Lung (tissue), 12 donors: ENCODE results near the gene SPINT2. TPM values are rescaled to one million over a fixed set of nuclear protein-coding genes. Genes with fewer than 3 reads are reported as not detected.

Experiments
- ATAC-seq: fragments of 200-7000 bp; cut with Tn5 transposase; one replicate; pipeline ENCODE4 v1.9.1; 2020; ENCODE audit warnings: moderate number of reproducible peaks; ENCODE audit not compliant: insufficient read depth, low FRiP score
- DNase-seq, 3 donors: peaks; one replicate each; pipeline ENCODE4 v3.0.0-alpha.2; 2013 to 2017
- H3K27ac ChIP-seq, 2 donors: one replicate each; pipeline ENCODE4 v1.5.1; 2013; ENCODE audit warnings: mild to moderate bottlenecking in 2 of 2, moderate library complexity in 2 of 2, control low read depth in 1 of 2, inconsistent platforms in 1 of 2, low read depth in 1 of 2, low read length in 1 of 2
- H3K27me3 ChIP-seq, 3 donors: one replicate each; pipeline ENCODE4 v1.5.1; 2013; ENCODE audit warnings: low read length in 2 of 3; ENCODE audit not compliant: control insufficient read depth in 3 of 3, insufficient read depth in 3 of 3
- H3K36me3 ChIP-seq, 4 donors: one replicate each; pipeline ENCODE4 v1.5.1; 2013; ENCODE audit warnings: low read length in 4 of 4, mild to moderate bottlenecking in 1 of 4, moderate library complexity in 1 of 4; ENCODE audit not compliant: control insufficient read depth in 4 of 4, insufficient read depth in 4 of 4
- H3K4me1 ChIP-seq, 5 donors: one replicate each; pipeline ENCODE4 v1.5.1; 2013; ENCODE audit warnings: low read length in 5 of 5, mild to moderate bottlenecking in 2 of 5, moderate library complexity in 1 of 5; ENCODE audit not compliant: control insufficient read depth in 5 of 5, insufficient read depth in 5 of 5
- H3K4me3 ChIP-seq: one replicate; pipeline ENCODE4 v1.5.1; 2013; ENCODE audit warnings: mild to moderate bottlenecking, control low read depth, moderate library complexity
- H3K9ac ChIP-seq, 2 donors: one replicate each; pipeline ENCODE4 v1.5.1; 2013; ENCODE audit warnings: low read length in 2 of 2, control low read depth in 1 of 2; ENCODE audit not compliant: insufficient read depth in 1 of 2
- H3K9me3 ChIP-seq, 4 donors: one replicate each; pipeline ENCODE4 v1.5.1; 2013; ENCODE audit warnings: low read length in 3 of 4, mild to moderate bottlenecking in 1 of 4, moderate library complexity in 1 of 4; ENCODE audit not compliant: control insufficient read depth in 4 of 4, insufficient read depth in 3 of 4
- WGBS, 2 donors: extraction: QIAGEN DNeasy Blood & Tissue Kit; methylation state at CpG; one replicate each; pipeline ENCODE4 v1.1.7; 2013; 5-methylcytosine and 5-hydroxymethylcytosine counted together
- polyA plus RNA-seq, 2 donors: library from polyadenylated mRNA; stranded (reverse); fragments of 200-250 nt; gene quantifications; one replicate each; pipeline ENCODE4 v1.2.1, GENCODE V29; 2013
- total RNA-seq, 2 donors: library from RNA; depleted of rRNA in 1 of 2; stranded (reverse); fragments of >200 nt in 1 of 2; gene quantifications; one replicate each; pipeline ENCODE4 v1.2.1, GENCODE V29; 2014 to 2021
- TF ChIP-seq, protein P1 (sequence below): IDR thresholded peaks from 2 replicates; pipeline ENCODE4 v1.5.1; 2012; ENCODE audit warnings: mild to moderate bottlenecking; ENCODE audit errors: control extremely low read depth, extremely low read depth
- donor health status: control.
- donor health status: control.
- donor health status: Bipolar disorder and iron deficiency.
- donor health status: healthy.
- donor health status: DM: yes; HTN: yes; CAD: no.

Gene SPINT2
- total and polyA plus RNA-seq, 4 donors: 145 to 259 (median 247) TPM

DNA sequence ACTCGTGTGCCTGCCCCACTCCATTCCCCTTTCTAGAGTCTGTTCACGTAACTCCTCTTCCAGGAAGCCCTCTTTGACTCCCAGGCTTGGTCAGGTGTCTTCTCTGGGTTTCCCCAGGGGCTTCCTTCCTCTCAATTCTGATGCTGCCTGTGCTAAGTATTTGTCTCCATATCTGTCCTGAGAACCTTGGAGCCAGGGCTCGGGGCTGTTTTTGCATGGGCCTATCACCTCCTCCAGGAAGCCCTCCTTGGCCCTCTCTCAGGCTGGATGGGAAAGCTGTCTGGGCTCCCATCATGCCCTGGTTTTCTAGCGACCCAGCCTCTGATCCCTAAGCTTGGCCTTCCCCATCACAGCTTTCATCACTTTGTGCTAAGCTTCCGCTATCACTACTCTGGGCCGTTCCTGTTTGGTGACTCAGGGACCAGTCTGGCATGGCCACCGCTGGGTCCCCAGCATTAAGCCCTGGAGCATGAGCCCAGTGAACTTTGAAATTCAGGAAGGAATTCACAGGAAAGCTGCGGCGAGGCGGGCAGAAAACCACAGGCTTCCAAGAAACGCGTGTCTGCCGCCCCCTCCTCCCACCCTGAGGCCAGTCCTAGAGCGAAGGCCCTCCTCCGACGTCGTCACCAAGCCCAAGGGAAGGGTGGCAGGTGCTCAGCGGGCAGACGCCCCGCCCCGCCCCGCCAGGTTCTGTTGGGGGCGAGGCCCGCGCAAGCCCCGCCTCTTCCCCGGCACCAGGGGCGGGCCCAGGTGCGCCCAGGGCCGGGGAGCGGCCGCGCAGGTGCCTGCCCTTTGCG is 486 bp upstream of the SPINT2 start:
- no peak overlapping the region for H3K9ac ChIP-seq
- no peaks in the 10 kb centered on the region for H3K36me3 ChIP-seq
- ATAC-seq (peak; percentile 90), DNase-seq (peak; percentile 70 to 85 (median 84))
- no peaks in the 10 kb centered on the region for H3K9me3 ChIP-seq
- WGBS, 2 donors: 9 to 11% methylated on average over 26 to 34 of the region's 34 CpGs
- H3K27ac ChIP-seq: peak overlapping the region in 1 of 2 donors; percentile 90
- peaks cover 0 to 27% (median 11%) of the 10 kb centered on the region in 5 donors for H3K4me1 ChIP-seq
- H3K27me3 ChIP-seq: no peaks in the 10 kb centered on the region
- H3K4me3 ChIP-seq: peak overlapping the region; percentile 47
- TF ChIP-seq, protein P1, sequence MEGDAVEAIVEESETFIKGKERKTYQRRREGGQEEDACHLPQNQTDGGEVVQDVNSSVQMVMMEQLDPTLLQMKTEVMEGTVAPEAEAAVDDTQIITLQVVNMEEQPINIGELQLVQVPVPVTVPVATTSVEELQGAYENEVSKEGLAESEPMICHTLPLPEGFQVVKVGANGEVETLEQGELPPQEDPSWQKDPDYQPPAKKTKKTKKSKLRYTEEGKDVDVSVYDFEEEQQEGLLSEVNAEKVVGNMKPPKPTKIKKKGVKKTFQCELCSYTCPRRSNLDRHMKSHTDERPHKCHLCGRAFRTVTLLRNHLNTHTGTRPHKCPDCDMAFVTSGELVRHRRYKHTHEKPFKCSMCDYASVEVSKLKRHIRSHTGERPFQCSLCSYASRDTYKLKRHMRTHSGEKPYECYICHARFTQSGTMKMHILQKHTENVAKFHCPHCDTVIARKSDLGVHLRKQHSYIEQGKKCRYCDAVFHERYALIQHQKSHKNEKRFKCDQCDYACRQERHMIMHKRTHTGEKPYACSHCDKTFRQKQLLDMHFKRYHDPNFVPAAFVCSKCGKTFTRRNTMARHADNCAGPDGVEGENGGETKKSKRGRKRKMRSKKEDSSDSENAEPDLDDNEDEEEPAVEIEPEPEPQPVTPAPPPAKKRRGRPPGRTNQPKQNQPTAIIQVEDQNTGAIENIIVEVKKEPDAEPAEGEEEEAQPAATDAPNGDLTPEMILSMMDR: no peak

DNA sequence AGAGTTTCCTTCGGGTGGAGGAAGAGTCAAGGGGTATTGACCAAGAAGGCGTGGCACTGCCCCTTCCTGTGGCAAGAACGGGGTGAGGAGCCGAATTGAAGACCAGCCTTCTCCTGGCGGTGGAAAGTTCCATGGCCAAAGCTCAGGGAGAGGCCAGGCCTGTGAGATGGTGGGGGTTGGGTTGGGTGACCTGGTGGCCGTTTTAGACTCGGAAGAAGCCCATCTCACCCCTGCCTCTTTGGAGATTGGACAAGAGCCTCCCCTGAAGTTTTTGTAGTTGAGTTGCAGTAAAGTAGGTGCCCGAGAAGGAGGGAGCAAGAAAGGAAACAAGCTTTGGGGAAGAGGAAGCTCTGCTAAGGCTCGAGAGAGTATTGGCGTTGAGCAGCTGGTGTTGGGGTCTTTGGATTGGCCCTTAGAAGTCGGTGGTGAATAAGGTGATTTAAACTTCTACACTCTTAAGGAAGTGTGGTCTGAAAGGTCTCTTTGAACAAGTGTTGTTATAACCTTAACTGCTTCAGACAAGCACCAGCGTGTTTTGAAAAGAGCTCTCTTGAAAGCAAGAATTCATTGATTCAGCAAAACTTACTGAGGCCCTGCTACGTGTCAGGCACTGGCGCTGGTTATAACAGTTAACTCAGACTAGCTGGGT is 964 bp downstream of the SPINT2 start:
- H3K9ac ChIP-seq: peak overlapping the region; percentile 66
- no peaks in the 10 kb centered on the region for H3K36me3 ChIP-seq
- ATAC-seq (no peak), DNase-seq (peak in 1 of 3 donors; percentile 57)
- peak overlapping the region in 1 of 2 donors; percentile 90 for H3K27ac ChIP-seq
- H3K4me3 ChIP-seq: peak overlapping the region; percentile 47
- H3K4me1 ChIP-seq: peaks cover 0 to 31% (median 13%) of the 10 kb centered on the region in 5 donors
- no peaks in the 10 kb centered on the region for H3K9me3 ChIP-seq
- no peaks in the 10 kb centered on the region for H3K27me3 ChIP-seq
- TF ChIP-seq, protein P1: no peak
- WGBS, 2 donors: 24 to 38% methylated on average over 14 of the region's 14 CpGs

DNA sequence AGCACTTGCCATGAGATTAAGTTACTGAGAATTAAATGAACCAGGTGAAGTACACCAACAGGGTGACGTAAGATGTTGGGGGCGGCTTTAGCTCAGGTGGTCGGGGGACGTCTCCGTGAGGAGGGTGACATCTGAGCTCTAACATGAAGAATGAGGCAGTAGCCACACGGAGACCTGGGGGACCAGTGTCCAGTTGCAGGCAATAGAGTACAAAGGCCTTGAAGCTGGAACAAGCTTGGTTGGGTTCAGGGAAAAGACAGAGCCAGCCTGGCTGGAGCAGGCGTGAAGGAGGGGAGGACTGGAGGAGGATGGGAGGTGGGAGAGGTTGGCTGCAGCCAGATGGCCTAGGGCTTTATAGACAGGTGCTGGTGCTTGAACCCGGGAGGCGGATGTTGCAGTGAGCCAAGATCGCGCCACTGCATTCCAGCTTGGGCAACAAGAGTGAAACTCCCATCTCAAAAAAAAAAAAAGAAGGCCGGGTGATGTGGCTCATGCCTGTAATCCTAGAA is 1.6 kb downstream of the SPINT2 start:
- ATAC-seq (no peak), DNase-seq (no peak)
- peak overlapping the region in 1 of 2 donors; percentile 90 for H3K27ac ChIP-seq
- no peaks in the 10 kb centered on the region for H3K27me3 ChIP-seq
- H3K9ac ChIP-seq: peak overlapping the region in 1 of 2 donors; percentile 66
- TF ChIP-seq, protein P1: no peak
- WGBS, 2 donors: 63 to 81% methylated on average over 12 of the region's 12 CpGs
- H3K4me1 ChIP-seq: peaks cover 0 to 35% (median 13%) of the 10 kb centered on the region in 5 donors
- H3K9me3 ChIP-seq: no peaks in the 10 kb centered on the region
- H3K4me3 ChIP-seq: no peak overlapping the region
- H3K36me3 ChIP-seq: no peaks in the 10 kb centered on the region
